H1 (cell line): Measurements from ENCODE around the gene PDE4D. TPM values are rescaled to one million over a fixed set of nuclear protein-coding genes. Genes with fewer than 3 reads are reported as not detected.

Experiments
- CTCF ChIA-PET: fragments of 300-600 bp; sonication (Branson Sonifier 250); formaldehyde crosslinking; loops from one replicate; lab custom pipeline; 2021; ENCODE audit not compliant: partially characterized antibody; lab: Charles Lee
- POLR2A ChIA-PET: fragments of 300-600 bp; sonication (Branson Sonifier 250); formaldehyde crosslinking; loops from one replicate; lab custom pipeline; 2021; ENCODE audit warnings: inconsistent platforms; ENCODE audit not compliant: partially characterized antibody; lab: Charles Lee
- DNase-seq, 2 experiments: peaks; one replicate each; pipeline versions ENCODE4 v3.0.0 to v3.0.0-alpha.2; 2010 to 2022; ENCODE audit warnings: low spot score in 2 of 2, low read depth in 1 of 2, mixed read lengths in 1 of 2
- FAIRE-seq: peaks from 2 replicates; lab custom pipeline; 2011; peaks lifted over from hg19 to GRCh38; lab: Jason Lieb, UNC
- H2AFZ ChIP-seq: 2 replicates; pipeline ENCODE4 v1.8.1; 2012; ENCODE audit warnings: low read length, inconsistent platforms
- H2AK5ac ChIP-seq: 2 replicates; pipeline ENCODE4 v1.6.1; 2013; ENCODE audit warnings: low read depth, low read length
- H2BK120ac ChIP-seq: replicated peaks from 2 replicates; pipeline ENCODE3; 2013; ENCODE audit warnings: low read depth, low read length, inconsistent platforms
- H2BK12ac ChIP-seq: 2 replicates; pipeline ENCODE4 v1.6.1; 2013; ENCODE audit warnings: low read depth, low read length
- H2BK15ac ChIP-seq: 2 replicates; pipeline ENCODE4 v1.6.1; 2013; ENCODE audit warnings: low read length
- H2BK20ac ChIP-seq: 2 replicates; pipeline ENCODE4 v1.6.1; 2013; ENCODE audit warnings: low read length
- H2BK5ac ChIP-seq: 2 replicates; pipeline ENCODE4 v1.6.1; 2013; ENCODE audit warnings: low read depth, low read length
- H3K14ac ChIP-seq: 2 replicates; pipeline ENCODE4 v1.6.1; 2013; ENCODE audit warnings: inconsistent platforms; ENCODE audit not compliant: insufficient read length
- H3K18ac ChIP-seq: 2 replicates; pipeline ENCODE4 v1.6.1; 2013; ENCODE audit warnings: low read length; ENCODE audit errors: extremely low read depth
- H3K23ac ChIP-seq: 2 replicates; pipeline ENCODE4 v1.6.1; 2013; ENCODE audit warnings: inconsistent platforms; ENCODE audit not compliant: insufficient read length
- H3K23me2 ChIP-seq: 2 replicates; pipeline ENCODE4 v1.6.1; 2013; ENCODE audit warnings: low read depth, low read length
- H3K27ac ChIP-seq: 2 replicates; pipeline ENCODE4 v1.6.1; 2011; ENCODE audit warnings: low read depth, low read length, inconsistent platforms
- H3K27me3 ChIP-seq, 4 experiments: replicated peaks in 1 of 4; 1 replicate in 1 of 4; 2 replicates in 3 of 4; pipeline versions ENCODE4 v1.6.1 to v1.8.1; 2011 to 2013; ENCODE audit warnings: low read length in 3 of 4, mild to moderate bottlenecking in 3 of 4, inconsistent platforms in 2 of 4, mixed read lengths in 2 of 4, moderate library complexity in 1 of 4; ENCODE audit not compliant: control insufficient read depth in 3 of 4, insufficient read depth in 3 of 4; ENCODE audit errors: extremely low read depth in 1 of 4
- H3K36me3 ChIP-seq, 4 experiments: 2 replicates each; pipeline versions ENCODE4 v1.6.1 to v1.8.1; 2011 to 2013; ENCODE audit warnings: mild to moderate bottlenecking in 4 of 4, low read length in 3 of 4, moderate library complexity in 2 of 4, control low read depth in 1 of 4, inconsistent platforms in 1 of 4; ENCODE audit not compliant: insufficient read depth in 4 of 4, control insufficient read depth in 2 of 4
- H3K4ac ChIP-seq: replicated peaks from 2 replicates; pipeline ENCODE3; 2013; ENCODE audit warnings: low read length, low read depth, mixed read lengths, inconsistent platforms; ENCODE audit not compliant: insufficient read length
- H3K4me1 ChIP-seq, 4 experiments: replicated peaks in 1 of 4; 1 replicate in 1 of 4; 2 replicates in 3 of 4; pipeline versions ENCODE4 v1.6.1 to v1.8.1; 2011 to 2013; ENCODE audit warnings: low read length in 3 of 4, inconsistent platforms in 2 of 4, mixed read lengths in 1 of 4; ENCODE audit not compliant: insufficient read depth in 4 of 4, control insufficient read depth in 3 of 4
- H3K4me2 ChIP-seq, 2 experiments: 2 replicates each; pipeline versions ENCODE4 v1.6.1 to v1.8.1; 2011 to 2013; ENCODE audit warnings: low read depth in 2 of 2, low read length in 2 of 2, control low read depth in 1 of 2, inconsistent platforms in 1 of 2, mild to moderate bottlenecking in 1 of 2; ENCODE audit not compliant: insufficient read depth in 1 of 2
- H3K4me3 ChIP-seq, 4 experiments: fragments of 200-600, 300-600 bp in 1 of 4; sonication (generic), shearing (Covaris generic), sonication (Bioruptor Twin) in 1 of 4; 2 replicates each; pipeline versions ENCODE4 v1.5.1 to v1.8.1; 2011 to 2016; ENCODE audit warnings: low read length in 4 of 4, low read depth in 3 of 4, control low read depth in 2 of 4, inconsistent platforms in 2 of 4, mild to moderate bottlenecking in 2 of 4, mixed read lengths in 1 of 4, moderate library complexity in 1 of 4; ENCODE audit not compliant: insufficient read depth in 2 of 4; ENCODE audit errors: extremely low read depth in 1 of 4
- H3K56ac ChIP-seq: replicated peaks from 2 replicates; pipeline ENCODE3; 2013; ENCODE audit warnings: low read depth, mild to moderate bottlenecking, mixed read lengths, low read length, inconsistent platforms; ENCODE audit not compliant: insufficient read length
- H3K79me1 ChIP-seq: 2 replicates; pipeline ENCODE4 v1.6.1; 2013; ENCODE audit warnings: low read depth, low read length, control low read depth
- H3K79me2 ChIP-seq, 2 experiments: 2 replicates each; pipeline versions ENCODE4 v1.6.1 to v1.8.1; 2012 to 2013; ENCODE audit warnings: low read length in 2 of 2, mild to moderate bottlenecking in 2 of 2, inconsistent platforms in 1 of 2; ENCODE audit not compliant: insufficient read depth in 2 of 2, control insufficient read depth in 1 of 2
- H3K9ac ChIP-seq, 4 experiments: replicated peaks in 1 of 4; 1 replicate in 1 of 4; 2 replicates in 3 of 4; pipeline versions ENCODE4 v1.6.1 to v1.8.1; 2011 to 2013; ENCODE audit warnings: low read depth in 3 of 4, low read length in 3 of 4, control low read depth in 2 of 4, mild to moderate bottlenecking in 2 of 4, moderate library complexity in 2 of 4, inconsistent platforms in 1 of 4; ENCODE audit errors: extremely low read depth in 1 of 4
- H3K9me3 ChIP-seq, 2 experiments: 2 replicates each; pipeline versions ENCODE4 v1.6.1 to v1.8.1; 2012 to 2013; ENCODE audit warnings: mild to moderate bottlenecking in 2 of 2, moderate library complexity in 2 of 2, control low read depth in 1 of 2, inconsistent platforms in 1 of 2, low read depth in 1 of 2, low read length in 1 of 2, mixed read lengths in 1 of 2; ENCODE audit not compliant: insufficient read depth in 2 of 2
- H4K20me1 ChIP-seq, 2 experiments: replicated peaks in 1 of 2; 2 replicates each; pipeline versions ENCODE3 to v1.8.1; 2011 to 2013; ENCODE audit warnings: inconsistent platforms in 2 of 2, low read length in 2 of 2, mild to moderate bottlenecking in 1 of 2; ENCODE audit not compliant: insufficient read depth in 2 of 2, control insufficient read depth in 1 of 2
- H4K5ac ChIP-seq: 2 replicates; pipeline ENCODE4 v1.6.1; 2013; ENCODE audit warnings: low read length, low read depth, mixed read lengths, inconsistent platforms; ENCODE audit not compliant: insufficient read length
- H4K8ac ChIP-seq: 2 replicates; pipeline ENCODE4 v1.8.0; 2013; ENCODE audit warnings: mild to moderate bottlenecking, moderate library complexity, low read length, inconsistent platforms; ENCODE audit not compliant: insufficient read depth; ENCODE audit errors: extremely low read depth
- H4K91ac ChIP-seq: replicated peaks from 2 replicates; pipeline ENCODE3; 2013; ENCODE audit warnings: low read length, mixed read lengths, inconsistent platforms; ENCODE audit not compliant: insufficient read length
- CBX5 ChIP-seq: fragments of 300-800, 300-1000 bp; sonication (generic); IDR thresholded peaks from 2 replicates; pipeline ENCODE4 v1.7.1; 2016; ENCODE audit warnings: antibody characterized with exemption, low read length, low read depth
- CBX8 ChIP-seq: fragments of 300-800, 300-1000 bp; sonication (generic); IDR thresholded peaks from 2 replicates; pipeline ENCODE4 v1.7.1; 2016; ENCODE audit warnings: low read depth, low read length, borderline replicate concordance
- CTBP2 ChIP-seq: IDR thresholded peaks from 2 replicates; pipeline ENCODE4 v1.7.0; 2011; ENCODE audit warnings: borderline replicate concordance, mild to moderate bottlenecking, moderate library complexity, mixed read lengths, low read length; ENCODE audit not compliant: insufficient read depth, insufficient read length
- E2F6 ChIP-seq: IDR thresholded peaks from 2 replicates; pipeline ENCODE4 v1.6.1; 2012; ENCODE audit warnings: inconsistent platforms
- GABPA ChIP-seq: IDR thresholded peaks from 2 replicates; pipeline ENCODE4 v1.6.1; 2011; ENCODE audit warnings: mild to moderate bottlenecking, low read length, moderate library complexity, borderline replicate concordance; ENCODE audit not compliant: insufficient read depth
- JUN ChIP-seq: IDR thresholded peaks from 2 replicates; pipeline ENCODE4 v1.6.1; 2011; ENCODE audit warnings: low read depth, mild to moderate bottlenecking, improper control_type of control experiment, low read length
- JUND ChIP-seq: IDR thresholded peaks from 2 replicates; pipeline ENCODE4 v1.6.1; 2011; ENCODE audit warnings: mild to moderate bottlenecking, improper control_type of control experiment, low read length
- SIRT6 ChIP-seq: IDR thresholded peaks from one replicate; pipeline ENCODE4 v1.7.1; 2012; ENCODE audit warnings: low read length, inconsistent platforms
- SRF ChIP-seq: IDR thresholded peaks from 2 replicates; pipeline ENCODE4 v1.6.1; 2011; ENCODE audit warnings: mild to moderate bottlenecking, low read depth, low read length, moderate library complexity
- TAF7 ChIP-seq: optimal IDR thresholded peaks from 2 replicates; pipeline ENCODE3; 2011; ENCODE audit warnings: low read depth, mild to moderate bottlenecking, inconsistent platforms, low read length, moderate library complexity, borderline replicate concordance
- WGBS, 2 experiments: shearing (Covaris generic) in 1 of 2; methylation state at CpG; one replicate each; pipeline versions ENCODE4 v1.1.6 to v1.1.7; 2013 to 2015; ENCODE audit warnings: low lambda C conversion rate in 2 of 2, mixed read lengths in 2 of 2, inconsistent platforms in 1 of 2, low coverage in 1 of 2, missing lambda C conversion rate in 1 of 2; ENCODE audit not compliant: insufficient replicate concordance in 2 of 2, insufficient coverage in 1 of 2, insufficient read length in 1 of 2; ENCODE audit errors: extremely low coverage in 1 of 2, missing lambda C conversion rate in 1 of 2; 5-methylcytosine and 5-hydroxymethylcytosine counted together
- polyA plus RNA-seq, 7 experiments: library from polyadenylated mRNA; depleted of rRNA in 3 of 7; stranded (reverse) in 5 of 7; unstranded in 2 of 7; fragments of >200 nt in 5 of 7; fragments of 200-250 nt in 2 of 7; gene quantifications; 1 replicate in 5 of 7; 2 replicates in 1 of 7; 4 replicates in 1 of 7; pipeline versions ENCODE4 v1.2.1 to v1.2.3, GENCODE V29; 2011 to 2013; ENCODE audit warnings: missing spikeins in 2 of 7, mixed read lengths in 2 of 7
- total RNA-seq: library from RNA; stranded (reverse); fragmentation: NEBNext Ultra II Directional; extraction: Animal tissue kit (Norgen Biotek cat#: 25700); gene quantifications from 2 replicates; pipeline ENCODE4 v1.2.1, GENCODE V29; 2021

PDE4D gene
- total and polyA plus RNA-seq, 2 of the 8 experiments (the other 6 are each of a cell fraction or from before 2014, with no cell fraction given), result 2.3 to 3.7 TPM

- no peak for FAIRE-seq
- no peak overlapping the region for H3K27ac ChIP-seq
Observed at GRCh38 chr5:59186623-59187022, 706.9 kb downstream of the PDE4D start.

More at GRCh38 chr5:59186623-59187022, 706.9 kb downstream of the PDE4D start:
- Histone ChIP-seq H2BK120ac (no peak overlapping the region), H3K23me2 (no peaks in the 10 kb centered on the region), H2AFZ (no peak overlapping the region), H4K20me1 (no peaks in the 10 kb centered on the region), H2BK5ac (no peak overlapping the region), H2AK5ac (no peak overlapping the region)
- no peak for TF ChIP-seq CTBP2
- TF ChIP-seq GABPA, result no peak
- no peak for TF ChIP-seq E2F6
- no peak for TF ChIP-seq JUND
- no peak for TF ChIP-seq JUN
- TF ChIP-seq SRF, result no peak
- TF ChIP-seq CBX8, result no peak
- TF ChIP-seq CBX5, result no peak
- no peak for TF ChIP-seq TAF7
- TF ChIP-seq SIRT6, result no peak
- TF ChIP-seq, all 59 proteins: peak for 0
- H3K79me2 ChIP-seq, result no peaks in the 10 kb centered on the region
- no peak overlapping the region for H4K8ac ChIP-seq
- H2BK20ac ChIP-seq, result no peak overlapping the region
- H3K9ac ChIP-seq, result no peak overlapping the region
- no peak overlapping the region for H3K23ac ChIP-seq
- H2BK12ac ChIP-seq, result no peak overlapping the region
- H3K4me2 ChIP-seq, result no peak overlapping the region
- ChIA-PET CTCF (interaction anchor here (1.2 to 3.9 kb wide), 6 partner anchors 50 to 284 kb away, joined by 3 to 25 read pairs (median 5); no protein-coding TSS in a partner anchor), POLR2A (no interaction called here)
- no peak overlapping the region for H3K56ac ChIP-seq
- H3K9me3 ChIP-seq, result no peaks in the 10 kb centered on the region
- no peak overlapping the region for H3K4me3 ChIP-seq
- no peak overlapping the region for H4K5ac ChIP-seq
- WGBS, 2 experiments, result 93% methylated on average over 8 of the region's 8 CpGs; no CpG with 5 or more reads in 1 of the 2 experiments
- H3K79me1 ChIP-seq, result no peaks in the 10 kb centered on the region
- no peak overlapping the region for H3K14ac ChIP-seq
- no peak overlapping the region for H3K4ac ChIP-seq
- no peak overlapping the region for H4K91ac ChIP-seq
- no peak overlapping the region for H3K18ac ChIP-seq
- no peaks in the 10 kb centered on the region for H3K27me3 ChIP-seq
- no peaks in the 10 kb centered on the region for H3K36me3 ChIP-seq
- no peak for DNase-seq
- no peak overlapping the region for H2BK15ac ChIP-seq
- peaks cover 4 to 14% (median 6%) of the 10 kb centered on the region in 4 experiments; a peak in 4 of 7 replicates for H3K4me1 ChIP-seq
